Brain microvascular endothelial cell (primary cell): ENCODE measurements around the gene FGGY.
"Not testable (repeated sequence)": the region's sequence is repeated elsewhere in the genome, so short reads cannot be mapped to it uniquely, and the experiment has no call there.

Experiments
- DNase-seq: peaks from one replicate; pipeline ENCODE4 v3.0.0-alpha.2; 2020
- H3K27ac ChIP-seq: fragments of 250-450 bp; sonication (Bioruptor Pico); 2 replicates; pipeline ENCODE4 v1.5.1; 2020; ENCODE audit warnings: mild to moderate bottlenecking, moderate library complexity
- H3K27me3 ChIP-seq: fragments of 250-450 bp; sonication (Bioruptor Pico); replicated peaks from 2 replicates; pipeline ENCODE4 v1.5.1; 2020; ENCODE audit warnings: mild to moderate bottlenecking
- H3K36me3 ChIP-seq: fragments of 250-450 bp; sonication (Bioruptor Pico); replicated peaks from 2 replicates; pipeline ENCODE4 v1.5.1; 2020; ENCODE audit warnings: mild to moderate bottlenecking
- H3K4me3 ChIP-seq: 2 replicates; pipeline ENCODE4 v1.5.1; 2011; ENCODE audit warnings: low read depth, mild to moderate bottlenecking, control low read depth, low read length, moderate library complexity
- in situ Hi-C: cut with HindIII; loops from 2 replicates; pipeline ENCODE4 v1.10.0; 2017; ENCODE audit warnings: low sequenced_read_pairs, low pct_ligation_motif_present
- TF ChIP-seq, protein P1 (sequence below): IDR thresholded peaks from 2 replicates; pipeline ENCODE4 v1.5.1; 2011; ENCODE audit warnings: low read depth, mild to moderate bottlenecking, moderate library complexity, low read length, control low read depth, inconsistent platforms; ENCODE audit errors: missing control alignments

The FGGY gene

DNA sequence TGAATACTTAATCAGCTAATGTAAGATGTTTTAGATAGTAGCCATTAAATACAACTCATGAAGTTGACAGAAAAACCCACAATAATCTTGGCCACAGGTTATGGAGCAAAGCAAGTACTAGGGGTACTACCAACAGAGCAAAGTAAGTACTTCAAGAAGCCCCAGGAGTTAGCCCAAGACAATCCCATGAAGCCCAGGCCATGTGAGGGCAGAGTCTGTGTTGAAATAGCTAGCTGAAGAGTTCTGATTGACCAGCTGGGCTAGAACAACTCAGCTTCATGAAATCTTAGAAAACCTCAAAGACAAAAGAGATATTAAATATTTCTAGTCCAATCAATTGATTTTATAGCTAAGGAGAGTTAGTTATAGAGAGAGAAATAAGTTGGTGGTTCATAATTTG lies 304.9 kb downstream of the FGGY start:
- in situ Hi-C loops, result no loop called here

DNA sequence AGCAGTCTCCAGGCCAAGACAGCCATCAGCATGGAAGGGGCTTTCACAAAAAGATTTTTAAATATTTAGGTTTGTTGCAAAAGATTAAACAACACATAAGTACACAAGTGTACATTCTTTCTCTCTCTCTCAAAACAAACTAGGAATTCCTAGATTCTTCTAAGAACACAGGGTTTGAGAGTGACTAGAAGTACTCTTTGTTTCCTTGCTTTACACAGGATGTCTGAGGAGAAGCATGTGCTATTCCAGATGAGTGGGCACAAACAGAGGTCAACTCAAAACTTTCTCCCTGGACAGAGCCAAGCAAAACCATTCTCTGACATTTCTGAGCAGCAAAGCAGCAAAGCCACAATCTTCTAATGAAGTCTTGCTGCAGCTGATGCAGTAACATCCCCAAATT lies 307.3 kb downstream of the FGGY start:
- Histone ChIP-seq H3K4me3 (no peak overlapping the region), H3K36me3 (no peaks in the 10 kb centered on the region), H3K27me3 (no peaks in the 10 kb centered on the region), H3K27ac (no peak overlapping the region)
- TF ChIP-seq, protein P1, sequence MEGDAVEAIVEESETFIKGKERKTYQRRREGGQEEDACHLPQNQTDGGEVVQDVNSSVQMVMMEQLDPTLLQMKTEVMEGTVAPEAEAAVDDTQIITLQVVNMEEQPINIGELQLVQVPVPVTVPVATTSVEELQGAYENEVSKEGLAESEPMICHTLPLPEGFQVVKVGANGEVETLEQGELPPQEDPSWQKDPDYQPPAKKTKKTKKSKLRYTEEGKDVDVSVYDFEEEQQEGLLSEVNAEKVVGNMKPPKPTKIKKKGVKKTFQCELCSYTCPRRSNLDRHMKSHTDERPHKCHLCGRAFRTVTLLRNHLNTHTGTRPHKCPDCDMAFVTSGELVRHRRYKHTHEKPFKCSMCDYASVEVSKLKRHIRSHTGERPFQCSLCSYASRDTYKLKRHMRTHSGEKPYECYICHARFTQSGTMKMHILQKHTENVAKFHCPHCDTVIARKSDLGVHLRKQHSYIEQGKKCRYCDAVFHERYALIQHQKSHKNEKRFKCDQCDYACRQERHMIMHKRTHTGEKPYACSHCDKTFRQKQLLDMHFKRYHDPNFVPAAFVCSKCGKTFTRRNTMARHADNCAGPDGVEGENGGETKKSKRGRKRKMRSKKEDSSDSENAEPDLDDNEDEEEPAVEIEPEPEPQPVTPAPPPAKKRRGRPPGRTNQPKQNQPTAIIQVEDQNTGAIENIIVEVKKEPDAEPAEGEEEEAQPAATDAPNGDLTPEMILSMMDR, result no peak
- no peak for DNase-seq
- in situ Hi-C loops, result no loop called here

More for the DNA sequence above, 304.9 kb downstream of the FGGY start:
- TF ChIP-seq, protein P1, result no peak
- Histone ChIP-seq H3K36me3 (no peaks in the 10 kb centered on the region), H3K27ac (no peak overlapping the region), H3K27me3 (no peaks in the 10 kb centered on the region), H3K4me3 (no peak overlapping the region)
- no peak for DNase-seq

DNA sequence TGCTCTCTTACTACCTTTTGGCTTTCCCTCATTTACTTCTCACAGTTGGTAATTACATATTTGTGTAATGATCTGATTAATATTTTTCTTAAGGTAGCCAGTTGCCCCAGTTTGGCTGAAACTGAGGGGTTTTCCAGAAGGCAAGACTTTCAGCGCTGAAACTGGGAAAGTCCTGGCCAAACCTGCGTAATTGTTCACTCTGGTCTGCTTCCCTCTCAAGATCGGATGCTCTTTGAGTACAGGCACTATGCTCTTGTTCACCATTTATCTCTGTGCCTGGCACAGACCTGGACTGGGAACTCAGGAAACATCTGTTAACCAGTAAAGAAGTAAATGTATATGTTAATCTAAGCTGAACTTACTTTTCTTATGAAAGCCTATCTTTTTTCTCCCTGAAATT lies 308.3 kb downstream of the FGGY start:
- Histone ChIP-seq H3K4me3 (no peak overlapping the region), H3K27me3 (no peaks in the 10 kb centered on the region), H3K27ac (no peak overlapping the region), H3K36me3 (no peaks in the 10 kb centered on the region)
- TF ChIP-seq, protein P1, result no peak
- no peak for DNase-seq
- in situ Hi-C loops, result no loop called here

DNA sequence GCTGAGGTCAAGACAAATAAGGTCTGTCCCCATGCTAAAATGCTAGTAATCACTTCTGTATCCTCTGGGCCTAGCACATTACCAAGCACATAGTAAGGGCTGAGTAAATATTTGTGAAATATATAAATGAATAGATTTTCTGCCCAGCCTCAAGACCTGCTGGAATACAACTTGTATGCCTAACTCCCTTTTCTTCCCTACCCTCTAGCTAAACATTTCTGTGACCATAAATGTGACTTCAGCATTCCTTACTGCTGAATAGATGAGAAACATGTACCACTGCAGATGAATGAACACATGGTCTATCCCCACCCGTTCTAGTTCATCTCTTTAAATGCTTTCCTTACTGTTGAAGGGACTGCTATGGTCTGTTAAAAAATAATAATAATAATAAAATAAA lies 308.9 kb downstream of the FGGY start:
- no peak overlapping the region for H3K27ac ChIP-seq
- DNase-seq, result no peak
- no peak overlapping the region for H3K4me3 ChIP-seq
- H3K36me3 ChIP-seq, result no peaks in the 10 kb centered on the region
- no peaks in the 10 kb centered on the region for H3K27me3 ChIP-seq
- TF ChIP-seq, protein P1, result no peak
- in situ Hi-C loops, result no loop called here

DNA sequence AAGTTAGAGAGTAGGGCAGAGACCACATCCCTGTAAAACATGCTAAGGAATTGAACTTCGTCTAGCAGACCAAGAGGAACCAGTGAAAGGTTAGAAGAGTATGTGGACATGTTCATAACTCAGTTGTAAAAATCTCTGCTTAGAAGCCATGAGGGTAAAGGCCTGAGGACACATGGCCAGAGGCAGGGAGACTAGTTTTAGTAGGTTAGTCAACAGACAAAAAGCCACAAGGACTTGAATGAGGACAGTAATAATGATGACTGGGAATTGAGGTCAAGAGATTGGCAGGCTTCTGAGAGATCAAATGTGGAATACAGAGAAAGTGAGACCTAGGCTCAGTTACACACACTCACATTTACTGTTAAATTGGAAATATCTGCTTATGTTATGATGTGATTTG lies 312.4 kb downstream of the FGGY start:
- no peaks in the 10 kb centered on the region for H3K36me3 ChIP-seq
- no peak overlapping the region for H3K4me3 ChIP-seq
- no peak overlapping the region for H3K27ac ChIP-seq
- H3K27me3 ChIP-seq, result no peaks in the 10 kb centered on the region
- DNase-seq, result no peak
- in situ Hi-C loops, result no loop called here
- TF ChIP-seq, protein P1, result no peak

DNA sequence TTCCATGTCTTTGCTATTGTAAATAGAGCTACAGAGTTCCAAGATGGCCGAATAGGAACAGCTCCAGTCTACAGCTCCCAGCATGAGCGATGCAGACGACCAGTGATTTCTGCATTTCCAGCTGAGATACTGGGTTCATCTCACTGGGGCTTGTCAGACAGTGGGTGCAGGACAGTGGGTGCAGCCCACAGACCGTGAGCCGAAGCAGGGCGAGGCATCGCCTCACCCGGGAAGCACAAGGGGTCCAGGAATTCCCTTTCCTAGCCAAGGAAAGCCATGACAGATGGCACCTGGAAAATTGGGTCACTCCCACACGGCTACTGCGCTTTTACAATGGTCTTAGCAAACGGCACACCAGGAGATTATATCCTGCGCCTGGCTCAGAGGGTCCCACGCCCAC lies 313.6 kb downstream of the FGGY start:
- H3K36me3 ChIP-seq, in situ Hi-C loops, H3K27me3 ChIP-seq, H3K4me3 ChIP-seq, H3K27ac ChIP-seq, DNase-seq: not testable (repeated sequence)
